ACHN (cell line): Measurements from ENCODE around the gene SIX3.

ENCODE experiments used
- DNase-seq: peaks from one replicate; pipeline ENCODE4 v3.0.0-alpha.2; 2015
- in situ Hi-C: cut with HindIII; loops from 2 replicates; pipeline ENCODE4 v1.10.0; 2017; ENCODE audit warnings: low sequenced_read_pairs, low pct_ligation_motif_present, low pct_unique_long_range_greater_than_20kb

SIX3 gene

GRCh38 chr2:44929735-44930273 is 11.7 kb upstream of the SIX3 start:
- DNase-seq: no peak
- in situ Hi-C loops: no loop called here

GRCh38 chr2:44930274-44931197 is 11.0 kb upstream of the SIX3 start:
- DNase-seq: no peak
- in situ Hi-C loops: no loop called here

GRCh38 chr2:44931198-44931780 is 10.2 kb upstream of the SIX3 start:
- in situ Hi-C loops: no loop called here
- DNase-seq: no peak

- in situ Hi-C loops: no loop called here
- DNase-seq: no peak
These were observed 9.4 kb upstream of the SIX3 start for GRCh38 chr2:44932079-44932478.

- no peak for DNase-seq
- in situ Hi-C loops: no loop called here
These were observed 8.7 kb upstream of the SIX3 start for GRCh38 chr2:44932564-44933392.

- no peak for DNase-seq
- in situ Hi-C loops: no loop called here
These were observed 8.0 kb upstream of the SIX3 start for GRCh38 chr2:44933434-44933951.

GRCh38 chr2:44934038-44934982 is 7.2 kb upstream of the SIX3 start:
- in situ Hi-C loops: no loop called here
- no peak for DNase-seq

- no peak for DNase-seq
- in situ Hi-C loops: no loop called here
These were observed 6.3 kb upstream of the SIX3 start for GRCh38 chr2:44934983-44935728.

- DNase-seq: no peak
- in situ Hi-C loops: no loop called here
These were observed 5.8 kb upstream of the SIX3 start for GRCh38 chr2:44935729-44936098.

GRCh38 chr2:44936275-44936674 is 5.2 kb upstream of the SIX3 start:
- in situ Hi-C loops: no loop called here
- no peak for DNase-seq

GRCh38 chr2:44936715-44937687 is 4.5 kb upstream of the SIX3 start:
- no peak for DNase-seq
- in situ Hi-C loops: no loop called here

GRCh38 chr2:44937688-44938240 is 3.7 kb upstream of the SIX3 start:
- in situ Hi-C loops: no loop called here

GRCh38 chr2:44938287-44939105 is 3.0 kb upstream of the SIX3 start:
- no peak for DNase-seq
- in situ Hi-C loops: no loop called here

More at GRCh38 chr2:44937688-44938240, 3.7 kb upstream of the SIX3 start:
- DNase-seq: peak; percentile 73

- DNase-seq: no peak
- in situ Hi-C loops: no loop called here
These were observed 2.1 kb upstream of the SIX3 start for GRCh38 chr2:44939106-44940048.
